Activated B cell treated with CpG ODN at 0.5 μM for 24 hours (primary cell): ENCODE results near the gene STKLD1. TPM values are rescaled to one million over a fixed set of nuclear protein-coding genes. Genes with fewer than 3 reads are reported as not detected.
"Not testable (repeated sequence)": the region's sequence is repeated elsewhere in the genome, so short reads cannot be mapped to it uniquely, and the experiment has no call there.

Source experiments
- ATAC-seq: fragments of 200-7000 bp; cut with Tn5 transposase; one replicate; pipeline ENCODE4 v1.10.0; 2021; ENCODE audit warnings: low read depth, mild to moderate bottlenecking, moderate library complexity
- CTCF ChIA-PET: fragments of 350-600 bp; sonication (Branson Sonifier 250); formaldehyde crosslinking; loops from one replicate; lab custom pipeline; 2021; ENCODE audit warnings: antibody characterized with exemption; lab: Charles Lee
- POLR2A ChIA-PET: fragments of 350-600 bp; sonication (Branson Sonifier 250); formaldehyde crosslinking; loops from one replicate; lab custom pipeline; 2021; ENCODE audit warnings: antibody characterized with exemption; lab: Charles Lee
- DNase-seq: peaks from one replicate; pipeline ENCODE4 v3.0.0; 2022
- H3K27ac Mint-ChIP-seq: one replicate; pipeline ENCODE4 v1.8.0; 2020; ENCODE audit warnings: mixed read lengths
- H3K27me3 Mint-ChIP-seq: one replicate; pipeline ENCODE4 v1.8.0; 2021; ENCODE audit warnings: mixed read lengths
- H3K36me3 Mint-ChIP-seq: one replicate; pipeline ENCODE4 v1.8.0; 2021; ENCODE audit warnings: low read depth, mixed read lengths
- H3K4me1 Mint-ChIP-seq: one replicate; pipeline ENCODE4 v1.8.0; 2021; ENCODE audit warnings: mixed read lengths
- H3K4me3 Mint-ChIP-seq: one replicate; pipeline ENCODE4 v1.8.0; 2020; ENCODE audit warnings: mild to moderate bottlenecking, mixed read lengths
- H3K9me3 Mint-ChIP-seq: one replicate; pipeline ENCODE4 v1.8.0; 2020; ENCODE audit warnings: mixed read lengths
- CTCF ChIP-seq: fragments of 200-600 bp; IDR thresholded peaks from one replicate; pipeline ENCODE4 v1.8.0; 2022; ENCODE audit warnings: antibody characterized with exemption, mild to moderate bottlenecking
- intact Hi-C: fragments of 100-400 bp; cut with micrococcal nuclease; formaldehyde crosslinking; loops from one replicate; pipeline ENCODE4 v1.15.1; 2024
- total RNA-seq: library from RNA; stranded (reverse); gene quantifications from 2 replicates; pipeline ENCODE4 v1.2.3, GENCODE V29; 2022

The STKLD1 gene
- total RNA-seq, 1 donor from 2014 or later = 0.44 TPM

GRCh38 chr9:133387680-133388079 is 11.5 kb downstream of the STKLD1 start:
- intact Hi-C loops = no loop called here
- ChIA-PET POLR2A (no interaction called here), CTCF (interaction anchor here (0.6 kb wide), 1 partner anchor 202 kb away, joined by 5 read pairs; no protein-coding TSS in a partner anchor)
- H3K27me3 Mint-ChIP-seq = peaks cover 13% of the 10 kb centered on the region
- no peak overlapping the region for H3K27ac Mint-ChIP-seq
- TF ChIP-seq CTCF = no peak
- ATAC-seq (no peak), DNase-seq (no peak)
- no peaks in the 10 kb centered on the region for H3K9me3 Mint-ChIP-seq
- H3K4me1 Mint-ChIP-seq = no peaks in the 10 kb centered on the region
- H3K36me3 Mint-ChIP-seq = no peaks in the 10 kb centered on the region
- no peak overlapping the region for H3K4me3 Mint-ChIP-seq

DNA sequence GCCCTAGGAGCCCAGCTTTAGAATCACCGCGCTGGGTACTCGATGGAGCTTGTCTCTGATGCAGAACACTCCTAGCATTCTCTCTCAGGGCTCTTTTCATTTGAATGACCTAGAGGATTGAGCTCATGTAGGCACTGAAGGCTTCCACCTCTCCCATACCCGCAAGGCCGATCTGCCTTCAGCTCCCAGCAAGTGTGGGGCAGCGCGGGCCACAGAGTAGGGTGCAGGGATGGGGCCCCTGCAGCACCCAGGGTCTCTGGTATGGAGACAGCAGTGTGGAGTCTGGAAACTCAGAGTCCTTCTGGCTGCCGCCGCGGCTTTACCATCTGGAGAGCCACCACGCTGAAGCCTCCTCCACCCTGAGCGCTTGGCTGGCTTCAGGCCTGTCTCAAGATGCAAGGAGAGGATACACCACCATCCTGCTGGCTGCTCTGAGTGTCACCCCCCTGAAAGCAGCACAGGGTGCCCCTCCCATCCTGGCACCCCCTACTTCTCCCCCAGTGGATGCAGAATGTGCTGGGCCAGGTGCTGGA is 12.9 kb downstream of the STKLD1 start:
- Mint-ChIP-seq H3K27me3 (peaks cover 13% of the 10 kb centered on the region), H3K27ac (no peak overlapping the region), H3K36me3 (no peaks in the 10 kb centered on the region), H3K4me1 (no peaks in the 10 kb centered on the region), H3K9me3 (no peaks in the 10 kb centered on the region), H3K4me3 (no peak overlapping the region)
- CTCF ChIA-PET = no interaction called here
- POLR2A ChIA-PET = no interaction called here
- intact Hi-C loops = no loop called here
- no peak for TF ChIP-seq CTCF
- ATAC-seq (no peak), DNase-seq (no peak)

- intact Hi-C loops = no loop called here
- DNase-seq (no peak), ATAC-seq (no peak)
- Mint-ChIP-seq H3K27ac (no peak overlapping the region), H3K4me3 (no peak overlapping the region), H3K4me1 (no peaks in the 10 kb centered on the region), H3K27me3 (peaks cover 13% of the 10 kb centered on the region), H3K9me3 (no peaks in the 10 kb centered on the region), H3K36me3 (no peaks in the 10 kb centered on the region)
- CTCF ChIA-PET = no interaction called here
- POLR2A ChIA-PET = no interaction called here
- TF ChIP-seq CTCF = no peak
Measured at GRCh38 chr9:133389562-133389961, 13.4 kb downstream of the STKLD1 start.

- Mint-ChIP-seq H3K36me3 (no peaks in the 10 kb centered on the region), H3K4me1 (no peaks in the 10 kb centered on the region), H3K9me3 (no peaks in the 10 kb centered on the region), H3K4me3 (no peak overlapping the region), H3K27ac (no peak overlapping the region), H3K27me3 (peaks cover 13% of the 10 kb centered on the region)
- ATAC-seq = no peak
- no peak for DNase-seq
- no peak for TF ChIP-seq CTCF
- ChIA-PET POLR2A (no interaction called here), CTCF (interaction anchor here (0.7 kb wide), 1 partner anchor 398 kb away, joined by 3 read pairs; no protein-coding TSS in a partner anchor)
- intact Hi-C loops = no loop called here
Measured at GRCh38 chr9:133390713-133391112, 14.5 kb downstream of the STKLD1 start.

GRCh38 chr9:133391449-133391848 is 15.3 kb downstream of the STKLD1 start:
- H3K9me3 Mint-ChIP-seq, H3K27ac Mint-ChIP-seq, H3K4me3 Mint-ChIP-seq, POLR2A ChIA-PET, intact Hi-C loops, H3K4me1 Mint-ChIP-seq, DNase-seq, ATAC-seq, H3K36me3 Mint-ChIP-seq, CTCF ChIA-PET: not testable (repeated sequence)
- peaks cover 13% of the 10 kb centered on the region for H3K27me3 Mint-ChIP-seq

DNA sequence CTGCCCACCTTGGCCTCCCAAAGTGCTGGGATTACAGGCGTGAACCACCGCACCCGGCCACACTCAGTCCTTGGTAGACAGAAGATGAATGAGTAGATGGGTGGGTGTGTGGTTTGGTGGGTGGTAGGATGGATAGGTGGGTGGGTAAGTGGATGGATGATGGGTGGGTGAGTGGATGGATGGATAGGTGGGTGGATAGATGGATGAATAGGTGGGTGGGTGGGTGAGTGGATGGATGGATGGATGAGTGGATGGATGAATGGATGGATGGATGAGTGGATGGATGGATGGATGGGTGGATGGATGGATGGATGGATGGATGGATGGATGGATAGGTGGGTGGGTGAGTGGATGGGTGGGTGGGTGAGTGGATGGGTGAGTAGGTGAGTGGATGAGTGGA is 16.1 kb downstream of the STKLD1 start:
- H3K9me3 Mint-ChIP-seq, H3K4me3 Mint-ChIP-seq, POLR2A ChIA-PET, CTCF ChIA-PET, intact Hi-C loops, DNase-seq, ATAC-seq, H3K27ac Mint-ChIP-seq, H3K36me3 Mint-ChIP-seq, H3K4me1 Mint-ChIP-seq: not testable (repeated sequence)
- peaks cover 13% of the 10 kb centered on the region for H3K27me3 Mint-ChIP-seq
